HepG2 (cell line): ENCODE results near the gene VILL. TPM values are rescaled to one million over a fixed set of nuclear protein-coding genes. Genes with fewer than 3 reads are reported as not detected.

Experiments
- ATAC-seq: fragments of 200-7000 bp; cut with Tn5 transposase; 3 replicates; pipeline ENCODE4 v1.9.1; 2020; ENCODE audit warnings: mild to moderate bottlenecking, moderate library complexity
- BruUV-seq: library from RNA; stranded (reverse); fragments of 400-500 nt; replicated peaks from 2 replicates; lab custom pipeline; 2021; lab: Mats Ljungman, UMichigan
- CTCF ChIA-PET: fragments of 300-600 bp; formaldehyde crosslinking; extraction: SDS; loops from one replicate; lab custom pipeline; 2021; ENCODE audit warnings: low total read pairs, inconsistent platforms, low intra/inter-chr PET ratio; lab: Yijun Ruan, JAX
- POLR2A ChIA-PET: fragments of 350-600 bp; sonication (Branson Sonifier 250); formaldehyde crosslinking; loops from one replicate; lab custom pipeline; 2020; ENCODE audit warnings: antibody characterized with exemption, inconsistent platforms; lab: Yijun Ruan, JAX
- DNase-seq: peaks from one replicate; pipeline ENCODE4 v3.0.0-alpha.2; 2015; ENCODE audit warnings: low spot score
- FAIRE-seq: peaks from 3 replicates; lab custom pipeline; 2011; peaks lifted over from hg19 to GRCh38; lab: Jason Lieb, UNC
- H2AFZ ChIP-seq: one replicate; pipeline ENCODE4 v1.6.1; 2011; ENCODE audit warnings: low read length, inconsistent platforms
- H3K27ac ChIP-seq: fragments of 300-600 bp; 3 replicates; pipeline ENCODE4 v1.8.0; 2011; ENCODE audit warnings: mixed run types, mild to moderate bottlenecking, mixed read lengths, low read length, inconsistent platforms; ENCODE audit not compliant: insufficient read depth; ENCODE audit errors: extremely low read length
- H3K27me3 ChIP-seq, 2 experiments: fragments of 200-600 bp in 1 of 2; 2 replicates in 1 of 2; 3 replicates in 1 of 2; pipeline versions ENCODE4 v1.6.0 to v1.8.0; 2011; ENCODE audit warnings: low read length in 2 of 2, mild to moderate bottlenecking in 2 of 2, moderate library complexity in 2 of 2, inconsistent platforms in 1 of 2; ENCODE audit not compliant: insufficient read depth in 2 of 2, control insufficient read depth in 1 of 2
- H3K36me3 ChIP-seq, 2 experiments: fragments of 200-600 bp in 1 of 2; replicated peaks in 1 of 2; 2 replicates in 1 of 2; 3 replicates in 1 of 2; pipeline versions ENCODE4 v1.5.1 to v1.8.0; 2011; ENCODE audit warnings: low read length in 2 of 2, inconsistent platforms in 1 of 2; ENCODE audit not compliant: insufficient read depth in 2 of 2, control insufficient read depth in 1 of 2
- H3K4me1 ChIP-seq: 2 replicates; pipeline ENCODE4 v1.5.1; 2012; ENCODE audit warnings: low read length, inconsistent platforms; ENCODE audit not compliant: insufficient read depth
- H3K4me2 ChIP-seq: 2 replicates; pipeline ENCODE4 v1.6.0; 2011; ENCODE audit warnings: low read depth, low read length, inconsistent platforms
- H3K4me3 ChIP-seq, 3 experiments: fragments of 200-600 bp in 1 of 3; sonication (generic), shearing (Covaris generic) in 1 of 3; replicated peaks in 1 of 3; 2 replicates each; pipeline ENCODE4 v1.5.1; 2011 to 2016; ENCODE audit warnings: low read length in 3 of 3, inconsistent platforms in 2 of 3, low read depth in 2 of 3, mild to moderate bottlenecking in 2 of 3, control low read depth in 1 of 3, mixed read lengths in 1 of 3; ENCODE audit not compliant: insufficient read depth in 1 of 3
- H3K79me2 ChIP-seq: one replicate; pipeline ENCODE4 v1.6.1; 2011; ENCODE audit warnings: low read length, inconsistent platforms; ENCODE audit not compliant: insufficient read depth
- H3K9ac ChIP-seq: 2 replicates; pipeline ENCODE4 v1.6.0; 2011; ENCODE audit warnings: mild to moderate bottlenecking, low read depth, low read length, inconsistent platforms; ENCODE audit not compliant: insufficient read depth
- H3K9me3 ChIP-seq: 2 replicates; pipeline ENCODE4 v1.5.1; 2012; ENCODE audit warnings: mild to moderate bottlenecking, low read length
- H4K20me1 ChIP-seq: 2 replicates; pipeline ENCODE4 v1.6.0; 2011; ENCODE audit warnings: inconsistent platforms, mild to moderate bottlenecking, low read length, moderate library complexity; ENCODE audit not compliant: insufficient read depth
- CAMTA2 ChIP-seq: sonication (generic); formaldehyde crosslinking; IDR thresholded peaks from 2 replicates; pipeline ENCODE4 v1.4.0; 2020; ENCODE audit warnings: mild to moderate bottlenecking, missing genetic modification reagents, borderline replicate concordance
- CC2D1A ChIP-seq: sonication (generic); formaldehyde crosslinking; IDR thresholded peaks from 2 replicates; pipeline ENCODE4 v1.8.1; 2023; ENCODE audit warnings: mild to moderate bottlenecking, missing genetic modification reagents
- DMAP1 ChIP-seq: IDR thresholded peaks from 2 replicates; pipeline ENCODE4 v1.6.1; 2016
- DPF2 ChIP-seq: sonication (generic); formaldehyde crosslinking; IDR thresholded peaks from 2 replicates; pipeline ENCODE4 v1.4.0; 2020; ENCODE audit warnings: mild to moderate bottlenecking, low read depth, missing genetic modification reagents, borderline replicate concordance
- NKX3-1 ChIP-seq: sonication (generic); formaldehyde crosslinking; IDR thresholded peaks from 2 replicates; pipeline ENCODE4 v1.5.0; 2020; ENCODE audit warnings: missing genetic modification reagents
- RFX5 ChIP-seq: IDR thresholded peaks from 2 replicates; pipeline ENCODE4 v1.6.1; 2011; ENCODE audit warnings: low read depth, low read length, improper control_type of control experiment
- ZEB1 ChIP-seq: IDR thresholded peaks from 2 replicates; pipeline ENCODE4 v1.6.1; 2012; ENCODE audit warnings: mild to moderate bottlenecking, low read depth, inconsistent platforms; ENCODE audit not compliant: insufficient replicate concordance
- ZFP90 ChIP-seq: sonication (generic); formaldehyde crosslinking; IDR thresholded peaks from 2 replicates; pipeline ENCODE4 v1.8.0; 2022; ENCODE audit warnings: missing genetic modification reagents, mild to moderate bottlenecking, inconsistent platforms, borderline replicate concordance
- ZFX ChIP-seq: sonication (generic); formaldehyde crosslinking; IDR thresholded peaks from 2 replicates; pipeline ENCODE4 v1.4.0; 2020; ENCODE audit warnings: mild to moderate bottlenecking, low read depth, missing genetic modification reagents, moderate library complexity
- ZNF180 ChIP-seq: sonication (generic); formaldehyde crosslinking; IDR thresholded peaks from 2 replicates; pipeline ENCODE4 v1.4.0; 2020; ENCODE audit warnings: low read depth, missing genetic modification reagents, borderline replicate concordance
- ZNF337 ChIP-seq: sonication (generic); formaldehyde crosslinking; IDR thresholded peaks from 2 replicates; pipeline ENCODE4 v1.5.1; 2020; ENCODE audit warnings: missing genetic modification reagents, low read depth, mild to moderate bottlenecking, borderline replicate concordance
- WGBS: methylation state at CpG from one replicate; pipeline ENCODE4 v1.1.6; 2017; ENCODE audit warnings: low lambda C conversion rate; 5-methylcytosine and 5-hydroxymethylcytosine counted together
- in situ Hi-C: cut with HindIII; loops from 2 replicates; pipeline ENCODE4 v1.10.0; 2017; ENCODE audit warnings: low pct_unique_long_range_greater_than_20kb; ENCODE audit not compliant: extremely low pct_ligation_motif_present
- intact Hi-C: fragments of 100-400 bp; cut with micrococcal nuclease; formaldehyde crosslinking; loops from one replicate; pipeline ENCODE4 v1.10.0; 2022; ENCODE audit not compliant: unreplicated experiment
- polyA plus RNA-seq, 8 experiments: library from polyadenylated mRNA; depleted of rRNA in 3 of 8; stranded (reverse) in 7 of 8; unstranded in 1 of 8; fragments of >200 nt; fragmentation: Illumina TruSeq in 4 of 8; extraction: Trizol in 4 of 8; gene quantifications; 2 replicates each; pipeline versions ENCODE4 v1.2.1 to v1.2.3, GENCODE V29; 2011 to 2016; ENCODE audit warnings: low read depth in 4 of 8, missing spikeins in 1 of 8, mixed read lengths in 1 of 8; ENCODE audit not compliant: insufficient read depth in 1 of 8
- total RNA-seq, 5 experiments: library from RNA; depleted of rRNA; stranded (reverse); fragments of >200 nt; fragmentation: Illumina TruSeq; extraction: Trizol; gene quantifications; 2 replicates each; pipeline ENCODE4 v1.2.3, GENCODE V29; 2016; ENCODE audit warnings: low read depth in 1 of 5
- TF ChIP-seq, protein P1 (sequence below): sonication (generic); formaldehyde crosslinking; IDR thresholded peaks from 2 replicates; pipeline ENCODE4 v1.5.1; 2020; ENCODE audit warnings: mild to moderate bottlenecking, missing genetic modification reagents, moderate library complexity
- TF ChIP-seq, protein P2 (sequence below): sonication (generic); formaldehyde crosslinking; IDR thresholded peaks from 2 replicates; pipeline ENCODE4 v1.5.0; 2020; ENCODE audit warnings: mild to moderate bottlenecking, missing genetic modification reagents, borderline replicate concordance
- TF ChIP-seq, protein P3 (sequence below): IDR thresholded peaks from 2 replicates; pipeline ENCODE4 v1.6.1; 2018; ENCODE audit warnings: missing genetic modification reagents
- TF ChIP-seq, protein P4 (sequence below): sonication (generic); formaldehyde crosslinking; IDR thresholded peaks from 2 replicates; pipeline ENCODE4 v1.4.0; 2020; ENCODE audit warnings: low read depth, mild to moderate bottlenecking, missing genetic modification reagents

Gene VILL
- total and polyA plus RNA-seq, 2 of the 13 experiments (the other 11 are each of a cell fraction or from before 2014, with no cell fraction given), result 3.2 to 5.3 TPM

DNA sequence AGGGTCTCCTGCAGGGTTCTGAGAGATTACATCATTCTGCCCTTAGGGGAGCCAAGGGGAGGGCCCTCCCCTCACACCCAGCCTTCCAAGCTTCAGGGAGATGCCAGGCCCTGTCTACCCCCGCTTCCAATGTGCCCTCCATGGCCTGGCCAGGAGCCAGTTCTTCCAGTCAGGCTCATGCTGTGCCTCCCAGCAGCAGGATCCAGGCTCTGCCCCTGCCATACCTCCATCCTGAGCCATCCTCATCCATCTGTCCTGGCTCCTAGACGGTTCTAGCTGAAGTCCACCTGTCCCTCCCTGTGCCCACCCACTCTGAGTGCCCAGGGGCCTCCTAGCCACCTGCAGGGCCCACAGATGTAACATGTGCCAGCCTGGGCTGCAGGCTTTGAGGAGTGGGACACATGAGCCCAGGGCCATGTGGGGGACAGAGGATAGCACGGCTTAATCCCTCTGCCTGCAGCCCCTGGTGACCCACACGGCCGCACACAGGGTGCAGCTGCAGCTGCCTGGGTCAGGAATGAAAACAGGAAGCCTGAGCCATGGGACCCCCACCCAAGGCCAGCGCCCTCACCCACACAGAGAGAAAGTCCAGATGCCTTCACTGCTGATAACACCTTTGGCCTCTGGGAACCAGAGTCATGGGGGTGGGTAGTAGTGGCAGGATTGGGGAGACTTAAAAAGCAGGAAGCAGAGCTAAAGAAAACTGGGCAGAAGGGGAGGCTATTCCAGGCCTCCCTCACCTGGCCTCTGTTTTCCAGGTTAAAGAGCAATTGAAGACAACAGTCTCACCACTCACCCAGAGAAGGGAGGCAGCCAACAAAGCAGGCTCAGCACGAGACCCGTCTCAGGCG, 27.1 kb downstream of the VILL start:
- 100% methylated on average over 4 of the region's 9 CpGs for WGBS
- CTCF ChIA-PET, result no interaction called here
- Histone ChIP-seq H2AFZ (no peak overlapping the region), H3K27me3 (no peaks in the 10 kb centered on the region), H3K4me1 (peaks cover 60% of the 10 kb centered on the region), H3K4me3 (no peak overlapping the region), H3K9ac (no peak overlapping the region), H3K27ac (no peak overlapping the region), H3K9me3 (no peaks in the 10 kb centered on the region), H3K79me2 (no peaks in the 10 kb centered on the region), H4K20me1 (no peaks in the 10 kb centered on the region), H3K36me3 (peaks cover 5 to 11% of the 10 kb centered on the region in 2 experiments; a peak in 3 of 5 replicates), H3K4me2 (no peak overlapping the region)
- no peak for DNase-seq
- FAIRE-seq, result no peak
- intact Hi-C loops (no loop called here), in situ Hi-C loops (no loop called here)
- ATAC-seq, result peak; percentile 24
- BruUV-seq, result no TSS peak
- POLR2A ChIA-PET, result no interaction called here
- TF ChIP-seq, protein P1, sequence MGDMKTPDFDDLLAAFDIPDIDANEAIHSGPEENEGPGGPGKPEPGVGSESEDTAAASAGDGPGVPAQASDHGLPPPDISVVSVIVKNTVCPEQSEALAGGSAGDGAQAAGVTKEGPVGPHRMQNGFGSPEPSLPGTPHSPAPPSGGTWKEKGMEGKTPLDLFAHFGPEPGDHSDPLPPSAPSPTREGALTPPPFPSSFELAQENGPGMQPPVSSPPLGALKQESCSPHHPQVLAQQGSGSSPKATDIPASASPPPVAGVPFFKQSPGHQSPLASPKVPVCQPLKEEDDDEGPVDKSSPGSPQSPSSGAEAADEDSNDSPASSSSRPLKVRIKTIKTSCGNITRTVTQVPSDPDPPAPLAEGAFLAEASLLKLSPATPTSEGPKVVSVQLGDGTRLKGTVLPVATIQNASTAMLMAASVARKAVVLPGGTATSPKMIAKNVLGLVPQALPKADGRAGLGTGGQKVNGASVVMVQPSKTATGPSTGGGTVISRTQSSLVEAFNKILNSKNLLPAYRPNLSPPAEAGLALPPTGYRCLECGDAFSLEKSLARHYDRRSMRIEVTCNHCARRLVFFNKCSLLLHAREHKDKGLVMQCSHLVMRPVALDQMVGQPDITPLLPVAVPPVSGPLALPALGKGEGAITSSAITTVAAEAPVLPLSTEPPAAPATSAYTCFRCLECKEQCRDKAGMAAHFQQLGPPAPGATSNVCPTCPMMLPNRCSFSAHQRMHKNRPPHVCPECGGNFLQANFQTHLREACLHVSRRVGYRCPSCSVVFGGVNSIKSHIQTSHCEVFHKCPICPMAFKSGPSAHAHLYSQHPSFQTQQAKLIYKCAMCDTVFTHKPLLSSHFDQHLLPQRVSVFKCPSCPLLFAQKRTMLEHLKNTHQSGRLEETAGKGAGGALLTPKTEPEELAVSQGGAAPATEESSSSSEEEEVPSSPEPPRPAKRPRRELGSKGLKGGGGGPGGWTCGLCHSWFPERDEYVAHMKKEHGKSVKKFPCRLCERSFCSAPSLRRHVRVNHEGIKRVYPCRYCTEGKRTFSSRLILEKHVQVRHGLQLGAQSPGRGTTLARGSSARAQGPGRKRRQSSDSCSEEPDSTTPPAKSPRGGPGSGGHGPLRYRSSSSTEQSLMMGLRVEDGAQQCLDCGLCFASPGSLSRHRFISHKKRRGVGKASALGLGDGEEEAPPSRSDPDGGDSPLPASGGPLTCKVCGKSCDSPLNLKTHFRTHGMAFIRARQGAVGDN (CRISPR knock-in tag), result peak; percentile 68
- TF ChIP-seq DPF2 (no peak), DMAP1 (no peak), ZFP90 (CRISPR knock-in tag) (no peak), ZFX (CRISPR knock-in tag) (0 out of 2 replicates have a peak, but pooled peaks have one; percentile 10), ZEB1 (no peak), NKX3-1 (CRISPR knock-in tag) (no peak), CC2D1A (no peak), ZNF180 (CRISPR knock-in tag) (no peak), CAMTA2 (CRISPR knock-in tag) (no peak), ZNF337 (CRISPR knock-in tag) (no peak), RFX5 (no peak)
- TF ChIP-seq, protein P2, sequence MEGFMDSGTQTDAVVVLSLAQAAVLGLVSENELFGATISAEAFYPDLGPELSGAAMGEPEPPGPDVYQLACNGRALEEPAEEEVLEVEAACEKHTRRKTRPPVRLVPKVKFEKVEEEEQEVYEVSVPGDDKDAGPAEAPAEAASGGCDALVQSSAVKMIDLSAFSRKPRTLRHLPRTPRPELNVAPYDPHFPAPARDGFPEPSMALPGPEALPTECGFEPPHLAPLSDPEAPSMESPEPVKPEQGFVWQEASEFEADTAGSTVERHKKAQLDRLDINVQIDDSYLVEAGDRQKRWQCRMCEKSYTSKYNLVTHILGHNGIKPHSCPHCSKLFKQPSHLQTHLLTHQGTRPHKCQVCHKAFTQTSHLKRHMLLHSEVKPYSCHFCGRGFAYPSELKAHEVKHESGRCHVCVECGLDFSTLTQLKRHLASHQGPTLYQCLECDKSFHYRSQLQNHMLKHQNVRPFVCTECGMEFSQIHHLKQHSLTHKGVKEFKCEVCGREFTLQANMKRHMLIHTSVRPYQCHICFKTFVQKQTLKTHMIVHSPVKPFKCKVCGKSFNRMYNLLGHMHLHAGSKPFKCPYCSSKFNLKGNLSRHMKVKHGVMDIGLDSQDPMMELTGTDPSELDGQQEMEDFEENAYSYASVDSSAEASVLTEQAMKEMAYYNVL (CRISPR knock-in tag), result no peak
- TF ChIP-seq, protein P3, sequence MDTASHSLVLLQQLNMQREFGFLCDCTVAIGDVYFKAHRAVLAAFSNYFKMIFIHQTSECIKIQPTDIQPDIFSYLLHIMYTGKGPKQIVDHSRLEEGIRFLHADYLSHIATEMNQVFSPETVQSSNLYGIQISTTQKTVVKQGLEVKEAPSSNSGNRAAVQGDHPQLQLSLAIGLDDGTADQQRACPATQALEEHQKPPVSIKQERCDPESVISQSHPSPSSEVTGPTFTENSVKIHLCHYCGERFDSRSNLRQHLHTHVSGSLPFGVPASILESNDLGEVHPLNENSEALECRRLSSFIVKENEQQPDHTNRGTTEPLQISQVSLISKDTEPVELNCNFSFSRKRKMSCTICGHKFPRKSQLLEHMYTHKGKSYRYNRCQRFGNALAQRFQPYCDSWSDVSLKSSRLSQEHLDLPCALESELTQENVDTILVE, result no peak
- TF ChIP-seq, protein P4, sequence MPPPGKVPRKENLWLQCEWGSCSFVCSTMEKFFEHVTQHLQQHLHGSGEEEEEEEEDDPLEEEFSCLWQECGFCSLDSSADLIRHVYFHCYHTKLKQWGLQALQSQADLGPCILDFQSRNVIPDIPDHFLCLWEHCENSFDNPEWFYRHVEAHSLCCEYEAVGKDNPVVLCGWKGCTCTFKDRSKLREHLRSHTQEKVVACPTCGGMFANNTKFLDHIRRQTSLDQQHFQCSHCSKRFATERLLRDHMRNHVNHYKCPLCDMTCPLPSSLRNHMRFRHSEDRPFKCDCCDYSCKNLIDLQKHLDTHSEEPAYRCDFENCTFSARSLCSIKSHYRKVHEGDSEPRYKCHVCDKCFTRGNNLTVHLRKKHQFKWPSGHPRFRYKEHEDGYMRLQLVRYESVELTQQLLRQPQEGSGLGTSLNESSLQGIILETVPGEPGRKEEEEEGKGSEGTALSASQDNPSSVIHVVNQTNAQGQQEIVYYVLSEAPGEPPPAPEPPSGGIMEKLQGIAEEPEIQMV (CRISPR knock-in tag), result no peak
